ENCODE results near the gene FRMPD1.

The FRMPD1 gene

DNA sequence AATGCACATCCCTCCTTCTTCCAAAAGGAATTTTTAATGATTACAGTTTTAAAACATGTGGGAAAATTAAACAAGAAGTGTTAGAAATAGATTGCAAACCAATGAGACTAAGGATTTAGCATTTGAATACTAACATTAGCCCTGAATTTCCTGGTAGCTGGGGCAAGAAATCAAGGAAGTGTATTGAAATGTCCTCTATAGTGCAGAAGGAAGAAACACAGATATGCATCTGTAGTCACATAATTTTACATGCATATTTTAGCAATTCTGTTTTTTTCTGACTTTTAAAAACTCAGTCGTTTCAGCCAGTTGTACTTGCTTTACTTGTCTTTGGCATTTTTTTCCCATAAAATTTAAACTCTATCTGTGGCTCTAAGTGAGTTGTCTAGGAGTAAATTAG, 45.8 kb downstream of the FRMPD1 start:
- Histone ChIP-seq H3K36me3 (ENCODE audit: insufficient read depth, low read length) (no peaks in the 10 kb centered on the region), H3F3A (ENCODE audit: low read depth) (no peaks in the 10 kb centered on the region), H3K9me3 (ENCODE audit: insufficient read depth, low read depth, low read length) (no peaks in the 10 kb centered on the region), H3K27me3 (ENCODE audit: insufficient read depth, low read length, poor library complexity, severe bottlenecking) (no peaks in the 10 kb centered on the region), H2AFZ (ENCODE audit: low read length) (no peak overlapping the region), H3K9me2 (replicated peaks; ENCODE audit: low read depth, low read length) (no peaks in the 10 kb centered on the region), H3K4me2 (ENCODE audit: low read depth, low read length, poor library complexity, severe bottlenecking) (no peak overlapping the region), H3K9ac (ENCODE audit: low read depth, low read length, poor library complexity, severe bottlenecking) (no peak overlapping the region), H3K4me1 (ENCODE audit: insufficient read depth, low read length, poor library complexity, severe bottlenecking) (no peaks in the 10 kb centered on the region), H3K4me3 (ENCODE audit: low read length, poor library complexity, severe bottlenecking) (no peak overlapping the region), H4K20me1 (ENCODE audit: insufficient read depth, low read length, poor library complexity, severe bottlenecking) (no peaks in the 10 kb centered on the region), H3K79me2 (ENCODE audit: insufficient read depth, low read length) (no peaks in the 10 kb centered on the region)
- TF ChIP-seq, protein P1, sequence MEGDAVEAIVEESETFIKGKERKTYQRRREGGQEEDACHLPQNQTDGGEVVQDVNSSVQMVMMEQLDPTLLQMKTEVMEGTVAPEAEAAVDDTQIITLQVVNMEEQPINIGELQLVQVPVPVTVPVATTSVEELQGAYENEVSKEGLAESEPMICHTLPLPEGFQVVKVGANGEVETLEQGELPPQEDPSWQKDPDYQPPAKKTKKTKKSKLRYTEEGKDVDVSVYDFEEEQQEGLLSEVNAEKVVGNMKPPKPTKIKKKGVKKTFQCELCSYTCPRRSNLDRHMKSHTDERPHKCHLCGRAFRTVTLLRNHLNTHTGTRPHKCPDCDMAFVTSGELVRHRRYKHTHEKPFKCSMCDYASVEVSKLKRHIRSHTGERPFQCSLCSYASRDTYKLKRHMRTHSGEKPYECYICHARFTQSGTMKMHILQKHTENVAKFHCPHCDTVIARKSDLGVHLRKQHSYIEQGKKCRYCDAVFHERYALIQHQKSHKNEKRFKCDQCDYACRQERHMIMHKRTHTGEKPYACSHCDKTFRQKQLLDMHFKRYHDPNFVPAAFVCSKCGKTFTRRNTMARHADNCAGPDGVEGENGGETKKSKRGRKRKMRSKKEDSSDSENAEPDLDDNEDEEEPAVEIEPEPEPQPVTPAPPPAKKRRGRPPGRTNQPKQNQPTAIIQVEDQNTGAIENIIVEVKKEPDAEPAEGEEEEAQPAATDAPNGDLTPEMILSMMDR (conservative IDR thresholded peaks at IDR 0.05; ENCODE audit: low read length): no peak
- TF ChIP-seq EZH2phosphoT487 (IDR thresholded peaks at IDR 0.05; ENCODE audit: borderline replicate concordance): no peak

- no peaks in the 10 kb centered on the region for H3K36me3 ChIP-seq (ENCODE audit: insufficient read depth, low read length)
- H3K9ac ChIP-seq (ENCODE audit: low read depth, low read length, poor library complexity, severe bottlenecking): no peak overlapping the region
- no peaks in the 10 kb centered on the region for H3K79me2 ChIP-seq (ENCODE audit: insufficient read depth, low read length)
- peak overlapping the region; percentile 15 for H3K4me2 ChIP-seq (ENCODE audit: low read depth, low read length, poor library complexity, severe bottlenecking)
- H3K4me3 ChIP-seq (ENCODE audit: low read length, poor library complexity, severe bottlenecking): no peak overlapping the region
- no peak for TF ChIP-seq EZH2phosphoT487 (IDR thresholded peaks at IDR 0.05; ENCODE audit: borderline replicate concordance)
- TF ChIP-seq, protein P1 (conservative IDR thresholded peaks at IDR 0.05; ENCODE audit: low read length): no peak
- H3F3A ChIP-seq (ENCODE audit: low read depth): no peaks in the 10 kb centered on the region
- H3K9me2 ChIP-seq (replicated peaks; ENCODE audit: low read depth, low read length): no peaks in the 10 kb centered on the region
- no peaks in the 10 kb centered on the region for H4K20me1 ChIP-seq (ENCODE audit: insufficient read depth, low read length, poor library complexity, severe bottlenecking)
- no peaks in the 10 kb centered on the region for H3K27me3 ChIP-seq (ENCODE audit: insufficient read depth, low read length, poor library complexity, severe bottlenecking)
- no peaks in the 10 kb centered on the region for H3K9me3 ChIP-seq (ENCODE audit: insufficient read depth, low read depth, low read length)
- H3K4me1 ChIP-seq (ENCODE audit: insufficient read depth, low read length, poor library complexity, severe bottlenecking): no peaks in the 10 kb centered on the region
- peak overlapping the region; percentile 56 for H2AFZ ChIP-seq (ENCODE audit: low read length)
Observed at GRCh38 chr9:37700131-37700530, 49.4 kb downstream of the FRMPD1 start.

- H3K79me2 ChIP-seq (ENCODE audit: insufficient read depth, low read length): no peaks in the 10 kb centered on the region
- H3K9me3 ChIP-seq (ENCODE audit: insufficient read depth, low read depth, low read length): no peaks in the 10 kb centered on the region
- H3K4me2 ChIP-seq (ENCODE audit: low read depth, low read length, poor library complexity, severe bottlenecking): no peak overlapping the region
- no peaks in the 10 kb centered on the region for H3F3A ChIP-seq (ENCODE audit: low read depth)
- H3K36me3 ChIP-seq (ENCODE audit: insufficient read depth, low read length): no peaks in the 10 kb centered on the region
- no peaks in the 10 kb centered on the region for H3K4me1 ChIP-seq (ENCODE audit: insufficient read depth, low read length, poor library complexity, severe bottlenecking)
- H2AFZ ChIP-seq (ENCODE audit: low read length): 0 out of 2 replicates have a peak overlapping the region, but pooled peaks have one; percentile 56
- TF ChIP-seq EZH2phosphoT487 (IDR thresholded peaks at IDR 0.05; ENCODE audit: borderline replicate concordance): no peak
- TF ChIP-seq, protein P1 (conservative IDR thresholded peaks at IDR 0.05; ENCODE audit: low read length): no peak
- no peak overlapping the region for H3K9ac ChIP-seq (ENCODE audit: low read depth, low read length, poor library complexity, severe bottlenecking)
- H3K4me3 ChIP-seq (ENCODE audit: low read length, poor library complexity, severe bottlenecking): no peak overlapping the region
- H4K20me1 ChIP-seq (ENCODE audit: insufficient read depth, low read length, poor library complexity, severe bottlenecking): no peaks in the 10 kb centered on the region
- H3K9me2 ChIP-seq (replicated peaks; ENCODE audit: low read depth, low read length): no peaks in the 10 kb centered on the region
- H3K27me3 ChIP-seq (ENCODE audit: insufficient read depth, low read length, poor library complexity, severe bottlenecking): no peaks in the 10 kb centered on the region
Observed at GRCh38 chr9:37700900-37701299, 50.1 kb downstream of the FRMPD1 start.
